Smooth muscle cell (in vitro differentiated cells): ENCODE data around the gene GRIK2. TPM values are rescaled to one million over a fixed set of nuclear protein-coding genes. Genes with fewer than 3 reads are reported as not detected.

ENCODE experiments used
- DNase-seq: peaks from one replicate; lab custom pipeline; 2025; ENCODE audit not compliant: unreplicated experiment; lab: John Stamatoyannopoulos, UW
- H2AFZ ChIP-seq: fragments of 200-600 bp; sonication (generic); 2 replicates; pipeline ENCODE4 v1.6.0; 2016; ENCODE audit warnings: antibody characterized with exemption, low read depth, mild to moderate bottlenecking
- H3F3A ChIP-seq: fragments of 200-600 bp; sonication (generic); 2 replicates; pipeline ENCODE4 v1.6.0; 2017; ENCODE audit warnings: antibody characterized with exemption, low read depth
- H3K27ac ChIP-seq: fragments of 200-600 bp; sonication (generic); 2 replicates; pipeline ENCODE4 v1.5.1; 2016; ENCODE audit warnings: low read depth, mild to moderate bottlenecking
- H3K27me3 ChIP-seq: fragments of 200-600 bp; sonication (generic); 2 replicates; pipeline ENCODE4 v1.6.1; 2016; ENCODE audit warnings: low read depth, mild to moderate bottlenecking
- H3K36me3 ChIP-seq: fragments of 200-600 bp; sonication (generic); 2 replicates; pipeline ENCODE4 v1.5.1; 2016; ENCODE audit warnings: low read depth
- H3K4me1 ChIP-seq: fragments of 200-600 bp; sonication (generic); 2 replicates; pipeline ENCODE4 v1.5.1; 2016; ENCODE audit warnings: low read depth
- H3K4me2 ChIP-seq: fragments of 200-600 bp; sonication (generic); 2 replicates; pipeline ENCODE4 v1.6.0; 2016; ENCODE audit warnings: mild to moderate bottlenecking
- H3K4me3 ChIP-seq: fragments of 200-600 bp; sonication (generic); 2 replicates; pipeline ENCODE4 v1.5.1; 2016; ENCODE audit warnings: mild to moderate bottlenecking
- H3K79me2 ChIP-seq: fragments of 200-600 bp; sonication (generic); 2 replicates; pipeline ENCODE4 v1.6.0; 2016; ENCODE audit warnings: low read depth, mild to moderate bottlenecking
- H3K9ac ChIP-seq: fragments of 200-600 bp; sonication (generic); 2 replicates; pipeline ENCODE4 v1.6.0; 2016; ENCODE audit warnings: low read depth
- H3K9me3 ChIP-seq: fragments of 200-600 bp; sonication (generic); replicated peaks from 2 replicates; pipeline ENCODE4 v1.5.1; 2016; ENCODE audit warnings: low read depth
- H4K20me1 ChIP-seq: fragments of 200-600 bp; sonication (generic); 2 replicates; pipeline ENCODE4 v1.6.0; 2016; ENCODE audit warnings: low read depth
- CTCF ChIP-seq: fragments of 200-600 bp; sonication (generic); IDR thresholded peaks from 2 replicates; pipeline ENCODE4 v1.5.1; 2017; ENCODE audit warnings: borderline replicate concordance, mild to moderate bottlenecking, antibody characterized with exemption; ENCODE audit not compliant: insufficient read depth, poor library complexity, severe bottlenecking
- WGBS: methylation state at CpG from one replicate; pipeline ENCODE4 v1.1.7; 2016; ENCODE audit warnings: low lambda C conversion rate; 5-methylcytosine and 5-hydroxymethylcytosine counted together
- polyA plus RNA-seq: library from polyadenylated mRNA; unstranded; fragments of >200 nt; fragmentation: Nextera tagmentation; extraction: Ambion mirVana; gene quantifications from 2 replicates; pipeline ENCODE4 v1.2.1, GENCODE V29; 2016
- total RNA-seq: library from RNA; depleted of rRNA; stranded (reverse); fragments of >200 nt; gene quantifications from 2 replicates; pipeline ENCODE4 v1.2.3, GENCODE V29; 2014

GRIK2 gene
- total and polyA plus RNA-seq, 2 experiments from 2014 or later, result 10.0 to 23.6 TPM

GRCh38 chr6:101747160-101747559 is 353.7 kb downstream of the GRIK2 start:
- no peak for DNase-seq
- Histone ChIP-seq H3K36me3 (no peaks in the 10 kb centered on the region), H2AFZ (no peak overlapping the region), H3K79me2 (no peaks in the 10 kb centered on the region), H3K27me3 (no peaks in the 10 kb centered on the region), H3K9me3 (no peaks in the 10 kb centered on the region), H4K20me1 (no peaks in the 10 kb centered on the region), H3K4me3 (no peak overlapping the region), H3K4me1 (no peaks in the 10 kb centered on the region), H3K9ac (no peak overlapping the region), H3K4me2 (no peak overlapping the region), H3F3A (no peaks in the 10 kb centered on the region), H3K27ac (no peak overlapping the region)
- TF ChIP-seq CTCF, result no peak

GRCh38 chr6:101747716-101748115 is 354.2 kb downstream of the GRIK2 start:
- Histone ChIP-seq H3K4me3 (no peak overlapping the region), H3F3A (no peaks in the 10 kb centered on the region), H3K4me2 (no peak overlapping the region), H3K79me2 (no peaks in the 10 kb centered on the region), H3K27ac (no peak overlapping the region), H3K27me3 (no peaks in the 10 kb centered on the region), H2AFZ (no peak overlapping the region), H3K4me1 (no peaks in the 10 kb centered on the region), H3K36me3 (no peaks in the 10 kb centered on the region), H3K9me3 (no peaks in the 10 kb centered on the region), H3K9ac (no peak overlapping the region), H4K20me1 (no peaks in the 10 kb centered on the region)
- 52% methylated on average over 1 of the region's 1 CpG for WGBS
- no peak for TF ChIP-seq CTCF
- no peak for DNase-seq

GRCh38 chr6:101755931-101756330 is 362.4 kb downstream of the GRIK2 start:
- H3K27me3 ChIP-seq, result no peaks in the 10 kb centered on the region
- no peaks in the 10 kb centered on the region for H3K9me3 ChIP-seq
- H3K27ac ChIP-seq, result no peak overlapping the region
- H3K4me3 ChIP-seq, result no peak overlapping the region
- H3K79me2 ChIP-seq, result no peaks in the 10 kb centered on the region
- no peak overlapping the region for H3K4me2 ChIP-seq
- no peak for TF ChIP-seq CTCF
- no peak for DNase-seq
- no peaks in the 10 kb centered on the region for H3F3A ChIP-seq
- no peak overlapping the region for H2AFZ ChIP-seq
- H3K4me1 ChIP-seq, result no peaks in the 10 kb centered on the region
- no peaks in the 10 kb centered on the region for H4K20me1 ChIP-seq
- H3K9ac ChIP-seq, result no peak overlapping the region
- WGBS, result 97% methylated on average over 1 of the region's 1 CpG
- no peaks in the 10 kb centered on the region for H3K36me3 ChIP-seq

GRCh38 chr6:101758368-101758767 is 364.9 kb downstream of the GRIK2 start:
- no peak overlapping the region for H3K4me3 ChIP-seq
- no peaks in the 10 kb centered on the region for H3K36me3 ChIP-seq
- H4K20me1 ChIP-seq, result no peaks in the 10 kb centered on the region
- no peaks in the 10 kb centered on the region for H3F3A ChIP-seq
- H3K9me3 ChIP-seq, result no peaks in the 10 kb centered on the region
- H3K79me2 ChIP-seq, result no peaks in the 10 kb centered on the region
- no peaks in the 10 kb centered on the region for H3K4me1 ChIP-seq
- no peaks in the 10 kb centered on the region for H3K27me3 ChIP-seq
- H3K9ac ChIP-seq, result no peak overlapping the region
- no peak for TF ChIP-seq CTCF
- H2AFZ ChIP-seq, result no peak overlapping the region
- no peak for DNase-seq
- no peak overlapping the region for H3K27ac ChIP-seq
- 100% methylated on average over 1 of the region's 1 CpG for WGBS
- H3K4me2 ChIP-seq, result no peak overlapping the region
